ENCODE results near the gene DZIP1.
"Not testable (repeated sequence)": the region's sequence is repeated elsewhere in the genome, so short reads cannot be mapped to it uniquely, and the experiment has no call there.

The DZIP1 gene

GRCh38 chr13:95644601-95645052 lies at the start of gene DZIP1:
DZIP1 (minus strand) TSS chr13:95644706; CDS start chr13:95642029, 2,677 bp downstream.
- DNase-seq (ENCODE audit: extremely low read depth in 1 of 2, low read depth in 1 of 2) = no peak

- not testable (repeated sequence) for DNase-seq (ENCODE audit: extremely low read depth in 1 of 2, low read depth in 1 of 2)
These were observed 46.5 kb upstream of the DZIP1 start for GRCh38 chr13:95690986-95691385.

GRCh38 chr13:95689582-95689926 lies 45.0 kb upstream of the DZIP1 start:
- no peak for DNase-seq (ENCODE audit: extremely low read depth in 1 of 2, low read depth in 1 of 2)

GRCh38 chr13:95684960-95685359 lies 40.5 kb upstream of the DZIP1 start:
- DNase-seq (ENCODE audit: extremely low read depth in 1 of 2, low read depth in 1 of 2) = not testable (repeated sequence)

GRCh38 chr13:95684418-95684817 lies 39.9 kb upstream of the DZIP1 start:
- no peak for DNase-seq (ENCODE audit: extremely low read depth in 1 of 2, low read depth in 1 of 2)

- no peak for DNase-seq (ENCODE audit: extremely low read depth in 1 of 2, low read depth in 1 of 2)
These were observed 35.2 kb upstream of the DZIP1 start for GRCh38 chr13:95679722-95680121.

- no peak for DNase-seq (ENCODE audit: extremely low read depth in 1 of 2, low read depth in 1 of 2)
These were observed 34.5 kb upstream of the DZIP1 start for GRCh38 chr13:95678967-95679366.

- DNase-seq (ENCODE audit: extremely low read depth in 1 of 2, low read depth in 1 of 2) = no peak
These were observed 33.2 kb upstream of the DZIP1 start for GRCh38 chr13:95677564-95678266.

- DNase-seq (ENCODE audit: extremely low read depth in 1 of 2, low read depth in 1 of 2) = peak; percentile 94 to 97
These were observed 32.5 kb upstream of the DZIP1 start, which contains the start of gene DNAJC3 for GRCh38 chr13:95676762-95677563. DNAJC3 (plus strand) TSS chr13:95677139; CDS start chr13:95677256, 117 bp downstream.

GRCh38 chr13:95676105-95676761 lies 31.7 kb upstream of the DZIP1 start:
- no peak for DNase-seq (ENCODE audit: extremely low read depth in 1 of 2, low read depth in 1 of 2)

- DNase-seq (ENCODE audit: extremely low read depth in 1 of 2, low read depth in 1 of 2) = no peak
These were observed 27.1 kb upstream of the DZIP1 start for GRCh38 chr13:95671597-95671996.

- not testable (repeated sequence) for DNase-seq (ENCODE audit: extremely low read depth in 1 of 2, low read depth in 1 of 2)
These were observed 22.7 kb upstream of the DZIP1 start for GRCh38 chr13:95667235-95667634.

GRCh38 chr13:95660981-95661581 lies 16.6 kb upstream of the DZIP1 start:
- DNase-seq (ENCODE audit: extremely low read depth in 1 of 2, low read depth in 1 of 2) = no peak

- no peak for DNase-seq (ENCODE audit: extremely low read depth in 1 of 2, low read depth in 1 of 2)
These were observed 15.0 kb upstream of the DZIP1 start for GRCh38 chr13:95659500-95659899.

- no peak for DNase-seq (ENCODE audit: extremely low read depth in 1 of 2, low read depth in 1 of 2)
These were observed 12.0 kb upstream of the DZIP1 start for GRCh38 chr13:95656386-95657015.

GRCh38 chr13:95652821-95653220 lies 8.3 kb upstream of the DZIP1 start:
- no peak for DNase-seq (ENCODE audit: extremely low read depth in 1 of 2, low read depth in 1 of 2)

GRCh38 chr13:95652244-95652764 lies 7.8 kb upstream of the DZIP1 start:
- no peak for DNase-seq (ENCODE audit: extremely low read depth in 1 of 2, low read depth in 1 of 2)

GRCh38 chr13:95650696-95651095 lies 6.2 kb upstream of the DZIP1 start:
- no peak for DNase-seq (ENCODE audit: extremely low read depth in 1 of 2, low read depth in 1 of 2)

- DNase-seq (ENCODE audit: extremely low read depth in 1 of 2, low read depth in 1 of 2) = no peak
These were observed 2.8 kb upstream of the DZIP1 start for GRCh38 chr13:95647321-95647720.

- DNase-seq (ENCODE audit: extremely low read depth in 1 of 2, low read depth in 1 of 2) = no peak
These were observed 439 bp downstream of the DZIP1 start for GRCh38 chr13:95643936-95644598.
